Stimulated activated CD8-positive, alpha-beta memory T cell treated with anti-CD3 and anti-CD28 coated beads, Interleukin-4, amount 100 ng/mL, for 1 hour (primary cell): ENCODE data around the gene REXO1.

ENCODE experiments used
- DNase-seq, 2 donors: peaks; one replicate each; pipeline ENCODE4 v3.0.0-alpha.2; 2020; ENCODE audit warnings: low read depth in 2 of 2, low spot score in 1 of 2

The REXO1 gene

DNA sequence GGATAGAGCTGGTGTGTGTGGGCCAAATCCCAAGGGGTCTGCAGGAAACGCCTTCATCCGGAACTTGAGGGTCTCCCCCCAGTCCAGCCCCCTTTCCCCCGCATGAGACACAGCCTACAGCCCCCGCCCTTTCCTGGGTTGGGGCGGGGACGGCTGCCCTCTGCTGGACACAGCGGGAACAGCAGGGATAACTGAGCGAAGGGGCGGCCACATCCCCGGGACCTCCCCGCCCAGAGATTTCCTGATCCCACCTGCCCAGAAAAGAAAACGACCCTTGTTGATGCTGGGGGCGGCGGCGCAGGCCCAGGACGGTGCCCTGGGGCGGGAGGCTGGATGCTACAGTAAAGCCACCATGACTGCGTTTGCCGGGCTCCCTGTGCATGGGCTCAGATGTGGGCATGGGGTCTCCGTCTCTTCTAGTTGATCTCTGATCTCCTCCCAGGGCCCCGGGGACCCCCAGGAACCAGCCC lies 80.8 kb downstream of the REXO1 start:
- peak; percentile 33 to 38 for DNase-seq

DNA sequence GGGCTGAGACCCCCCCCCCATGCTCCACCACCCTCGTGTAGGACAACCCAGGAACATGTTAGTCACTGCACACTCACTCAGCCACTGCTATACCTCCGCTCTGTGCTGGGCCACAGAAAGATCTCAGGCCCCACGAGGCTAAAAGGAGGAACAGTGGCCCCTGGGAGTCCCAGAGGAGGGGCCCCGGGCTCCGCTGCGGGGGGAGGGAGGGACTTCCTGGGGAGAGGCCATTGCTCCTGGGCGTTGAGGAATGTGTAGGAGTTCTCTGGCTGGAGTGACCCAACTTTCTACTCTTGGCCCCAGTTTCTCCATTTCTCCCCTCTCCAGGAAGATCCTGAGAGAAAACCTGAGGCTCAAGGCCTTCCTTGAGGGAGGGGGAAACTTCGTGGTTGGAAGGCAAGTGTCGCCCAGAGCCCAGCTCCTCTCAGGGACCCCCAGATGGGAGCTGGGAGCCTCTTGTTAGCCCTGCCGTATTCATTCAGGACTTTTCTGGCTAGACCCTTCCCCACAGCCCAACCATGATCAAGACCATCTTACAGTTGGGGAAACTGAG lies 81.4 kb downstream of the REXO1 start:
- DNase-seq = no peak

DNA sequence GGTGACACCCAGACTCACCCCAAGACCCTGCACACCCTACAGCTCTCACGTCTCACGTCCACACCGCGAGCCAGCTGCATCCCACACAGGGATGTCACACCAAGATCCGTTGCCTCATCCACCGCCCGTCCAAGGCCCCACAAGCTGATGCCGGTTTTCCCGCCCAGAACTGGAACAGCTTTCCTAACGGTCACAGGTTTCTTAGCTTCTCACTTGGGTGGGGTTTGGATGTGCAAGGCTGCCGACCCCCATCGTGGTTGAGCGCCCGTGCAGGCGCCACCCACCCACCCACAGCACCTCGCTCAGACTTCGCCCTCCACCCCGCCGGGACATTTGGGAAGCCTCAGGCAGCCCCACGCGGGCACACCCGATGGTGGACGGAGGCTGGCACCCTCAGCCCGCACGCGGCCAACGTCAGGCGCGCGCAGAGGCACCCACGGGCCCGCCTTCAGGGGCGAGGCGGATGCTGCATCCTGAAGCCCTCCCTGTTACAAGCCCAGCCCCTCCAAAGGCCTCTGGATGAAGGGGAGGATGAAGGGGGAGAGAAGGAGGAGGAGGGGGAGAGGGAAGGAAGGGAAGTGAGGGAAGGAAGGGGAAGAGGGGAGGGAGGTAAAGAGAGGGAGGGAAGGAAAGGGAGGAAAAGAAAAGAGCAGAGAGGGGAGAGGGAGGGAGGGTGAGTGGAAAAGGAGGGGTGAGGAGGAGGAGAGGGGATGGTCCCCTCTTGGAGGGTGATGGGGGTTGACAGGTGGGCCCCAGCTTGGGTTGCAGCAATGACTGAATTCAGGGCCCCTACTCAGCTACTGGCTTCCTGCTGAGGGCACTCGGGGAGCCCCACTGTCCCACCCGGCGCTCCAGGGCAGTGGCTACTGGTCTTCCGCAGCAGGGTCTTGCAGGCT lies 82.1 kb downstream of the REXO1 start:
- no peak for DNase-seq
